ENCODE results near the gene GALNT7.

Gene GALNT7

DNA sequence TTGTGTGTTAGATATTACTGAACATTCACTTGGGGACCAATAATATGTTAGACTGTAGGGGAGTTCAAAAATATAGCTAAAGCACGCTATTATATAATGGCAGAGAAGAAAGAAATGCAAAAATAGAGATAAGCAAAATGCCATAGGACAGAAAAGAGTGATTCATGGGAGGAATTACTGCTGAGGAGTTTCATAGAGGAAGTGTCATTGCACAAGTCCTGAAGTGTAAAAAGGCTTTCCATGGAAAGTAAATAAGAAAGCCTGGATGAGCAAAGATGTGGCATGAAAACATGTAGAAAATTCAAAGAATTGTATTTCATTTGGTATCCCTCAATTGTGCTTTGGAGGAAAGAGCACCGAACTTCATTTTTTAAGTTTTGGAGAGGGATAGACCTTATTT is 151.1 kb downstream of the GALNT7 start:
- Histone ChIP-seq H3K36me3 (ENCODE audit: low read length) (peaks cover 30% of the 10 kb centered on the region), H3K79me2 (ENCODE audit: insufficient read depth, low read length) (no peaks in the 10 kb centered on the region), H3K4me2 (ENCODE audit: low read depth, low read length, poor library complexity, severe bottlenecking) (no peak overlapping the region), H3K9ac (ENCODE audit: low read length) (no peak overlapping the region), H3K27ac (ENCODE audit: low read depth, low read length) (no peak overlapping the region), H3K9me3 (ENCODE audit: insufficient read depth, low read length) (no peaks in the 10 kb centered on the region), H3F3A (ENCODE audit: insufficient read depth) (peaks cover 51% of the 10 kb centered on the region), H4K20me1 (ENCODE audit: low read depth, low read length) (no peaks in the 10 kb centered on the region), H3K27me3 (ENCODE audit: low read length) (no peaks in the 10 kb centered on the region), H3K9me2 (replicated peaks; ENCODE audit: insufficient read depth, low read length) (no peaks in the 10 kb centered on the region), H2AFZ (ENCODE audit: low read depth, low read length, severe bottlenecking) (no peak overlapping the region), H3K4me3 (ENCODE audit: insufficient read depth, low read length, poor library complexity, severe bottlenecking) (no peak overlapping the region)
- TF ChIP-seq EZH2phosphoT487 (conservative IDR thresholded peaks at IDR 0.05; ENCODE audit: low read length), result no peak
- TF ChIP-seq, protein P1, sequence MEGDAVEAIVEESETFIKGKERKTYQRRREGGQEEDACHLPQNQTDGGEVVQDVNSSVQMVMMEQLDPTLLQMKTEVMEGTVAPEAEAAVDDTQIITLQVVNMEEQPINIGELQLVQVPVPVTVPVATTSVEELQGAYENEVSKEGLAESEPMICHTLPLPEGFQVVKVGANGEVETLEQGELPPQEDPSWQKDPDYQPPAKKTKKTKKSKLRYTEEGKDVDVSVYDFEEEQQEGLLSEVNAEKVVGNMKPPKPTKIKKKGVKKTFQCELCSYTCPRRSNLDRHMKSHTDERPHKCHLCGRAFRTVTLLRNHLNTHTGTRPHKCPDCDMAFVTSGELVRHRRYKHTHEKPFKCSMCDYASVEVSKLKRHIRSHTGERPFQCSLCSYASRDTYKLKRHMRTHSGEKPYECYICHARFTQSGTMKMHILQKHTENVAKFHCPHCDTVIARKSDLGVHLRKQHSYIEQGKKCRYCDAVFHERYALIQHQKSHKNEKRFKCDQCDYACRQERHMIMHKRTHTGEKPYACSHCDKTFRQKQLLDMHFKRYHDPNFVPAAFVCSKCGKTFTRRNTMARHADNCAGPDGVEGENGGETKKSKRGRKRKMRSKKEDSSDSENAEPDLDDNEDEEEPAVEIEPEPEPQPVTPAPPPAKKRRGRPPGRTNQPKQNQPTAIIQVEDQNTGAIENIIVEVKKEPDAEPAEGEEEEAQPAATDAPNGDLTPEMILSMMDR (IDR thresholded peaks at IDR 0.05; ENCODE audit: insufficient read depth, low read length, poor library complexity, severe bottlenecking), result no peak

DNA sequence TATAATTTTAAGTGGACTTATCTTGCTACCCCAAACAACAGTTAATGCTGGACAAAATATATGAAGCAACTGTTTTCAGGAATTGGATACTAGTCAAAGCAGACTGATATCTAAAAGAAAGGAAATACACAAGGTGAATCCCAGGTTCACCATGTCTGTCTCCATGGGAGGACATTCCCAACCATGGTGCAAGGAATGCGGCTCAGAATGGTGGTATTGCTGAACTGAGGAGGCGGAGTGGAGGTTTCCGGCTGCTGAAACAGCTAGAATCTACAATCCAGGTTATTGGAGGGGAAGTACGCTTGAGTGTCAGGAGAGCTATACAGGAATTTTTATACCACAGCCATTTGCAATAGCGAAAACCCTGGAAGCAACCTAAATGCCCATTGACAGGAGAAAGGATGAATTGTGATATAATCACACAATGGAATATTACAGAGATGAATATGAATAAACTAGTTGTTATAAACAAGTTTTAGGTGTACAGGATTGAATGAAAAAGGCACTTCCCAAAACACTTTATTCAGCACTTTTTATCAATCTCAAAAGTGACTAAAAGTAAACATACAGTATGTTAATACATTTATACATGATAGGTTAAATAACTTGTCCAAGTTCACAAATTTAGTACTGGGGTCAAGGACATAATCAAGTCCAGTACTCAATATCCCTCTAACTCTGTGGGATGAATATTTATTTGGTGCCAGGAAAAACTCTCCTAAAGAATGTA is 156.6 kb downstream of the GALNT7 start:
- TF ChIP-seq EZH2phosphoT487 (conservative IDR thresholded peaks at IDR 0.05; ENCODE audit: low read length), result no peak
- TF ChIP-seq, protein P1 (IDR thresholded peaks at IDR 0.05; ENCODE audit: insufficient read depth, low read length, poor library complexity, severe bottlenecking), result no peak
- Histone ChIP-seq H3K4me3 (ENCODE audit: insufficient read depth, low read length, poor library complexity, severe bottlenecking) (no peak overlapping the region), H3K9me2 (replicated peaks; ENCODE audit: insufficient read depth, low read length) (no peaks in the 10 kb centered on the region), H3K27ac (ENCODE audit: low read depth, low read length) (no peak overlapping the region), H3K9ac (ENCODE audit: low read length) (no peak overlapping the region), H3K4me2 (ENCODE audit: low read depth, low read length, poor library complexity, severe bottlenecking) (no peak overlapping the region), H4K20me1 (ENCODE audit: low read depth, low read length) (peaks cover 11% of the 10 kb centered on the region; the same call in 1 of the 2 replicates), H3K9me3 (ENCODE audit: insufficient read depth, low read length) (no peaks in the 10 kb centered on the region), H2AFZ (ENCODE audit: low read depth, low read length, severe bottlenecking) (no peak overlapping the region), H3F3A (ENCODE audit: insufficient read depth) (peaks cover 91% of the 10 kb centered on the region), H3K79me2 (ENCODE audit: insufficient read depth, low read length) (no peaks in the 10 kb centered on the region), H3K36me3 (ENCODE audit: low read length) (peaks cover 51% of the 10 kb centered on the region), H3K27me3 (ENCODE audit: low read length) (no peaks in the 10 kb centered on the region)

DNA sequence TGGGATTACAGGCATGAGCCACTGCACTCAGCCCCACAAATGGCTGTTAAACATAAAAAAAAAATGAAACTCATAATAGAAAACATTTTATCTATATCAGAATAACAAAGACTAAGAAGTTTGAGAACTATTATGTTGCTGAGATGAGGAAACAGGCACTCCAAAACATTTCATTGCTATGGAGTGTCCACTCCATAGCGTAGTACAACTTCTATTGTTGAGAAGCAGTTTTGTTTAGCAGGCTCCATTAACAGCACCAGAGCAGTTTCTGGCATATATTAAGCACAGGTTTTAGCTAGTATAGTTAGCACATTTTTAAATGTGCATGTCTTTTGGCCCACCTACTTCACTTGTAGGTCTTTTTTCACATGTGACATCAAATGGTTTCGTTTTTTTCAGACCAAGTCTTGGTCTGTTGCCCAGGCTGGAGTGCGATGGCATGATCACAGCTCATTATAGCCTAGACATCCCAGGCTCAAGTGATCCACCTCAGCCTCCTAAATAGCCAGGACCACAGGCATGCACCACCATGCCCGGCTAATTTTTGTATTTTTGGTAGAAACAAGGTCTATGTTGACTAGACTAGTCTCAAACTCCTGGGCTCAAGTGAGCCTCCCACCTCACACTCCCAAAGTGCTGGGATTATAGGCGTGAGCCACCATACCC is 159.8 kb downstream of the GALNT7 start:
- peaks cover 69% of the 10 kb centered on the region for H3K36me3 ChIP-seq (ENCODE audit: low read length)

More for the DNA sequence above, 159.8 kb downstream of the GALNT7 start:
- Histone ChIP-seq H3K9me3 (ENCODE audit: insufficient read depth, low read length) (no peaks in the 10 kb centered on the region), H3F3A (ENCODE audit: insufficient read depth) (peaks cover 96% of the 10 kb centered on the region), H3K79me2 (ENCODE audit: insufficient read depth, low read length) (peaks cover 21% of the 10 kb centered on the region), H3K4me2 (ENCODE audit: low read depth, low read length, poor library complexity, severe bottlenecking) (no peak overlapping the region), H3K4me3 (ENCODE audit: insufficient read depth, low read length, poor library complexity, severe bottlenecking) (no peak overlapping the region), H3K9me2 (replicated peaks; ENCODE audit: insufficient read depth, low read length) (no peaks in the 10 kb centered on the region), H2AFZ (ENCODE audit: low read depth, low read length, severe bottlenecking) (no peak overlapping the region), H3K27ac (ENCODE audit: low read depth, low read length) (no peak overlapping the region), H4K20me1 (ENCODE audit: low read depth, low read length) (peaks cover 31% of the 10 kb centered on the region), H3K27me3 (ENCODE audit: low read length) (no peaks in the 10 kb centered on the region), H3K9ac (ENCODE audit: low read length) (no peak overlapping the region)
- TF ChIP-seq, protein P1 (IDR thresholded peaks at IDR 0.05; ENCODE audit: insufficient read depth, low read length, poor library complexity, severe bottlenecking), result no peak
- TF ChIP-seq EZH2phosphoT487 (conservative IDR thresholded peaks at IDR 0.05; ENCODE audit: low read length), result no peak

All from SU-DHL-6 (cell line).